MM.1S (cell line): ENCODE measurements around the gene PLAC1.

Source experiments
- DNase-seq: peaks from one replicate; pipeline ENCODE4 v3.0.0-alpha.2; 2015
- H2AFZ ChIP-seq: fragments of 300-600 bp; sonication (generic); 2 replicates; pipeline ENCODE4 v1.6.0; 2016; ENCODE audit warnings: antibody characterized with exemption, low read length
- H3F3A ChIP-seq: fragments of 300-600 bp; sonication (generic); 2 replicates; pipeline ENCODE4 v1.6.1; 2016; ENCODE audit warnings: mild to moderate bottlenecking, antibody characterized with exemption, low read length, moderate library complexity, mixed read lengths; ENCODE audit not compliant: insufficient read depth
- H3K27ac ChIP-seq: fragments of 300-600 bp; sonication (generic); 2 replicates; pipeline ENCODE4 v1.5.1; 2016; ENCODE audit warnings: mild to moderate bottlenecking, low read length
- H3K27me3 ChIP-seq: fragments of 300-600 bp; sonication (generic); replicated peaks from 2 replicates; pipeline ENCODE4 v1.6.0; 2016; ENCODE audit warnings: low read length; ENCODE audit not compliant: insufficient read depth
- H3K36me3 ChIP-seq: fragments of 300-600 bp; sonication (generic); replicated peaks from 2 replicates; pipeline ENCODE4 v1.6.1; 2016; ENCODE audit warnings: mild to moderate bottlenecking, low read length, mixed read lengths; ENCODE audit not compliant: insufficient read depth
- H3K4me1 ChIP-seq: fragments of 300-600 bp; sonication (generic); 2 replicates; pipeline ENCODE4 v1.6.1; 2016; ENCODE audit warnings: low read length, mixed read lengths
- H3K4me2 ChIP-seq: fragments of 300-600 bp; sonication (generic); 2 replicates; pipeline ENCODE4 v1.6.0; 2016; ENCODE audit warnings: low read depth, low read length
- H3K4me3 ChIP-seq: fragments of 300-600 bp; sonication (generic); 2 replicates; pipeline ENCODE4 v1.5.1; 2016; ENCODE audit warnings: low read length, mixed read lengths
- H3K79me2 ChIP-seq: fragments of 300-600 bp; sonication (generic); 2 replicates; pipeline ENCODE4 v1.6.1; 2016; ENCODE audit warnings: mixed run types, low read length, mixed read lengths
- H3K9ac ChIP-seq: fragments of 300-600 bp; sonication (generic); 2 replicates; pipeline ENCODE4 v1.6.1; 2016; ENCODE audit warnings: low read length, mixed read lengths
- H3K9me2 ChIP-seq: fragments of 300-600 bp; sonication (generic); replicated peaks from 2 replicates; pipeline ENCODE4 v1.6.1; 2016; ENCODE audit warnings: mild to moderate bottlenecking, low read length, mixed read lengths; ENCODE audit not compliant: insufficient read depth
- H3K9me3 ChIP-seq: fragments of 300-600 bp; sonication (generic); replicated peaks from 2 replicates; pipeline ENCODE4 v1.6.1; 2016; ENCODE audit warnings: mild to moderate bottlenecking, low read length, mixed read lengths; ENCODE audit not compliant: insufficient read depth
- H4K20me1 ChIP-seq: fragments of 300-600 bp; sonication (generic); 2 replicates; pipeline ENCODE4 v1.6.1; 2016; ENCODE audit warnings: mild to moderate bottlenecking, low read length, moderate library complexity, mixed read lengths; ENCODE audit not compliant: insufficient read depth
- EZH2 ChIP-seq: fragments of 300-600 bp; sonication (generic); optimal IDR thresholded peaks from 2 replicates; pipeline ENCODE3; 2017; ENCODE audit warnings: low read depth, mild to moderate bottlenecking, antibody characterized with exemption, low read length, mixed read lengths
- EZH2phosphoT487 ChIP-seq: fragments of 300-600 bp; sonication (generic); IDR thresholded peaks from 2 replicates; pipeline ENCODE4 v1.6.1; 2018; ENCODE audit warnings: antibody characterized with exemption, low read length
- TF ChIP-seq, protein P1 (sequence below): fragments of 300-600 bp; sonication (generic); IDR thresholded peaks from 2 replicates; pipeline ENCODE4 v1.5.1; 2016; ENCODE audit warnings: antibody characterized with exemption, low read length, mixed read lengths

PLAC1 gene

DNA sequence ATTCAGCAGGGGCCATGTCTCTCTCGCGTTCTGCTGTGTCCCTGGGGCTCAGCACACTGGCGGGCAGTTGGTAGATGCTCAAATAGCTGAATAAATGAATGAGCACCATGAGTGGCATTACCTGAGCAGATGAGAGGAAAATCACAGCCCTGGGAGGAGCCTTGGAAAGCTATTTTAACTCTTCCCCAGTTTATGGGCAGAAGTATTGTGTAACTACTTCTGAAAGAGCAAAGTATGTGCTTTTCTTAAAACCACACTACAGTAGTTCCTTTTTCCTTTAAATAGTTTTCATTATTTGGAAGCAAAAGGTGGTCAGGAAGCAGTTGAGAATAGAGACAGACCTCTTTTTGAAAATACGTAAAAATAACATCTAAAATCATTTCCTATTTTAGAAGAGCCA lies 3.0 kb upstream of the PLAC1 start:
- no peak overlapping the region for H2AFZ ChIP-seq
- no peaks in the 10 kb centered on the region for H3K9me3 ChIP-seq
- no peak overlapping the region for H3K27ac ChIP-seq
- no peaks in the 10 kb centered on the region for H3K27me3 ChIP-seq
- no peaks in the 10 kb centered on the region for H3K79me2 ChIP-seq
- H3K36me3 ChIP-seq, result no peaks in the 10 kb centered on the region
- no peak overlapping the region for H3K4me3 ChIP-seq
- no peaks in the 10 kb centered on the region for H3F3A ChIP-seq
- no peak overlapping the region for H3K9ac ChIP-seq
- TF ChIP-seq, protein P1, sequence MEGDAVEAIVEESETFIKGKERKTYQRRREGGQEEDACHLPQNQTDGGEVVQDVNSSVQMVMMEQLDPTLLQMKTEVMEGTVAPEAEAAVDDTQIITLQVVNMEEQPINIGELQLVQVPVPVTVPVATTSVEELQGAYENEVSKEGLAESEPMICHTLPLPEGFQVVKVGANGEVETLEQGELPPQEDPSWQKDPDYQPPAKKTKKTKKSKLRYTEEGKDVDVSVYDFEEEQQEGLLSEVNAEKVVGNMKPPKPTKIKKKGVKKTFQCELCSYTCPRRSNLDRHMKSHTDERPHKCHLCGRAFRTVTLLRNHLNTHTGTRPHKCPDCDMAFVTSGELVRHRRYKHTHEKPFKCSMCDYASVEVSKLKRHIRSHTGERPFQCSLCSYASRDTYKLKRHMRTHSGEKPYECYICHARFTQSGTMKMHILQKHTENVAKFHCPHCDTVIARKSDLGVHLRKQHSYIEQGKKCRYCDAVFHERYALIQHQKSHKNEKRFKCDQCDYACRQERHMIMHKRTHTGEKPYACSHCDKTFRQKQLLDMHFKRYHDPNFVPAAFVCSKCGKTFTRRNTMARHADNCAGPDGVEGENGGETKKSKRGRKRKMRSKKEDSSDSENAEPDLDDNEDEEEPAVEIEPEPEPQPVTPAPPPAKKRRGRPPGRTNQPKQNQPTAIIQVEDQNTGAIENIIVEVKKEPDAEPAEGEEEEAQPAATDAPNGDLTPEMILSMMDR, result no peak
- H3K4me1 ChIP-seq, result peaks cover 3% of the 10 kb centered on the region; the same call in 1 of the 2 replicates
- H3K4me2 ChIP-seq, result no peak overlapping the region
- DNase-seq, result no peak
- H4K20me1 ChIP-seq, result no peaks in the 10 kb centered on the region
- no peaks in the 10 kb centered on the region for H3K9me2 ChIP-seq

DNA sequence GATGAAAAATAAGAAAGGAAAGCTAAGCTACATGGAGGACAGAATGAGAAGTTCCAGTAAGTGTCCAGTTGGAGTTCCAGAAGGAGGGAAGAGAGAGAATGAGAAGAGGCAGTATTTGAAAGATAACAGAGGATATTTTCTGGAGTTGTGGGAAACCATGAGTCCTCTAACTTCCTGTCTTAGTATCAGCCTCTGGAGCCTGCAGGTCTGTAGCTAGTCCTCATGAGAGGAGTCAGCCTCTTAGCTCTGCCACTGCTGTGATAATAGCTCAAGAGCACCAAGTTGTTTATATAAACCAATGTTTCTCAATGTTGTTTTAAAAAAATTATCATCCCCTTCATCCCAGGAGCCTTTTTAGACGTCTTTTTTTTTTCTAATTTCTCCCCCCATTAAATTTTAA lies 2.4 kb upstream of the PLAC1 start:
- no peak for DNase-seq

DNA sequence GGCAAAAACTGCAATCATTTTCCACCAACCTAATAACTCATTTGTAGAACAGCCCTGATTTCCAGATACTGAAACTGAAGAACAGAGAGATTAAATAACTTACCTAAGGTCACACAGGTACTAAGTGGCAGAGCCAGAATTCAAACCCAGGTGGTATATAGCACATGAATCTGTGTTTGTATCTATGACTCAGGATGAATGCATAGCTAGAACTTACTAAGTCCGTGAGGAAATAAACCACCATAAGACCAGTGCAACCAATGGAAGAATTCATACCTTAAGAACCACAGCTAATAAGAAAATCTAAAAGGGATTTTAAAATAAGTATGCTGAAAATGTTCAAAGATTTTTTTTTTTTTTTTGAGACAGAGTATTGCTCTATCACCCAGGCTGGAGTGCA lies 1.5 kb upstream of the PLAC1 start:
- H3K79me2 ChIP-seq, result no peaks in the 10 kb centered on the region
- no peaks in the 10 kb centered on the region for H3K9me2 ChIP-seq
- H3K36me3 ChIP-seq, result no peaks in the 10 kb centered on the region
- no peak for DNase-seq
- no peak overlapping the region for H3K4me3 ChIP-seq
- no peaks in the 10 kb centered on the region for H3K9me3 ChIP-seq
- H4K20me1 ChIP-seq, result no peaks in the 10 kb centered on the region
- peaks cover 3% of the 10 kb centered on the region; the same call in 1 of the 2 replicates for H3K4me1 ChIP-seq
- H2AFZ ChIP-seq, result no peak overlapping the region
- H3F3A ChIP-seq, result no peaks in the 10 kb centered on the region
- no peaks in the 10 kb centered on the region for H3K27me3 ChIP-seq
- no peak overlapping the region for H3K4me2 ChIP-seq
- no peak for TF ChIP-seq EZH2
- TF ChIP-seq, protein P1, result no peak
- TF ChIP-seq EZH2phosphoT487, result no peak
- no peak overlapping the region for H3K27ac ChIP-seq
- no peak overlapping the region for H3K9ac ChIP-seq

More for the DNA sequence above, 2.4 kb upstream of the PLAC1 start:
- Histone ChIP-seq H3K9ac (no peak overlapping the region), H3K9me3 (no peaks in the 10 kb centered on the region), H3K27me3 (no peaks in the 10 kb centered on the region), H3F3A (no peaks in the 10 kb centered on the region), H3K4me2 (no peak overlapping the region), H3K9me2 (no peaks in the 10 kb centered on the region), H3K36me3 (no peaks in the 10 kb centered on the region), H2AFZ (no peak overlapping the region), H4K20me1 (no peaks in the 10 kb centered on the region), H3K79me2 (no peaks in the 10 kb centered on the region), H3K4me1 (peaks cover 3% of the 10 kb centered on the region; the same call in 1 of the 2 replicates), H3K27ac (no peak overlapping the region), H3K4me3 (no peak overlapping the region)
- TF ChIP-seq EZH2phosphoT487 (no peak), EZH2 (no peak)
- TF ChIP-seq, protein P1, result no peak

DNA sequence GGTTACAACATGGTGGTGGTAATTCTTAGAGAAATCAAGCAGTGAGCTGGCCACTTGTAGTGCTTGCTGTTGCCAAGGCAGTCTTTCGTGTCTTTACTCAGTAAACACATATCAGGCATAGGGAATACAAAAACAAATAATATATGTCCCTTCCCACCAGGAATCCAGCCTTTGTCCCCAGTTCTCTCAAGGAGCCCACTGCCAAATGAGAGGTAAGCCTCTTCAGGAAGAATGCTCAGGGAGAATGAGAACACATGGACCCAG lies 421 bp upstream of the PLAC1 start:
- TF ChIP-seq EZH2 (no peak), EZH2phosphoT487 (no peak)
- TF ChIP-seq, protein P1, result no peak
- H3K4me2 ChIP-seq, result no peak overlapping the region

More for the DNA sequence above, 421 bp upstream of the PLAC1 start:
- H3K36me3 ChIP-seq, result no peaks in the 10 kb centered on the region
- H3K79me2 ChIP-seq, result no peaks in the 10 kb centered on the region
- no peaks in the 10 kb centered on the region for H3K9me3 ChIP-seq
- H3K9ac ChIP-seq, result no peak overlapping the region
- H3K4me3 ChIP-seq, result no peak overlapping the region
- no peaks in the 10 kb centered on the region for H4K20me1 ChIP-seq
- DNase-seq, result no peak
- H2AFZ ChIP-seq, result no peak overlapping the region
- peaks cover 3% of the 10 kb centered on the region; the same call in 1 of the 2 replicates for H3K4me1 ChIP-seq
- H3K27ac ChIP-seq, result no peak overlapping the region
- H3F3A ChIP-seq, result no peaks in the 10 kb centered on the region
- H3K9me2 ChIP-seq, result no peaks in the 10 kb centered on the region
- H3K27me3 ChIP-seq, result no peaks in the 10 kb centered on the region
